HepG2 (cell line): Measurements from ENCODE around the gene SCAANT1. TPM values are rescaled to one million over a fixed set of nuclear protein-coding genes. Genes with fewer than 3 reads are reported as not detected.

Experiments used
- ATAC-seq: fragments of 200-7000 bp; cut with Tn5 transposase; 3 replicates; pipeline ENCODE4 v1.9.1; 2020; ENCODE audit warnings: mild to moderate bottlenecking, moderate library complexity
- BruUV-seq: library from RNA; stranded (reverse); fragments of 400-500 nt; replicated peaks from 2 replicates; lab custom pipeline; 2021; lab: Mats Ljungman, UMichigan
- CTCF ChIA-PET: fragments of 300-600 bp; formaldehyde crosslinking; extraction: SDS; loops from one replicate; lab custom pipeline; 2021; ENCODE audit warnings: low total read pairs, inconsistent platforms, low intra/inter-chr PET ratio; lab: Yijun Ruan, JAX
- POLR2A ChIA-PET: fragments of 350-600 bp; sonication (Branson Sonifier 250); formaldehyde crosslinking; loops from one replicate; lab custom pipeline; 2020; ENCODE audit warnings: antibody characterized with exemption, inconsistent platforms; lab: Yijun Ruan, JAX
- DNase-seq: peaks from one replicate; pipeline ENCODE4 v3.0.0-alpha.2; 2015; ENCODE audit warnings: low spot score
- FAIRE-seq: peaks from 3 replicates; lab custom pipeline; 2011; peaks lifted over from hg19 to GRCh38; lab: Jason Lieb, UNC
- H2AFZ ChIP-seq: one replicate; pipeline ENCODE4 v1.6.1; 2011; ENCODE audit warnings: low read length, inconsistent platforms
- H3K27ac ChIP-seq: fragments of 300-600 bp; 3 replicates; pipeline ENCODE4 v1.8.0; 2011; ENCODE audit warnings: mixed run types, mild to moderate bottlenecking, mixed read lengths, low read length, inconsistent platforms; ENCODE audit not compliant: insufficient read depth; ENCODE audit errors: extremely low read length
- H3K27me3 ChIP-seq, 2 experiments: fragments of 200-600 bp in 1 of 2; 2 replicates in 1 of 2; 3 replicates in 1 of 2; pipeline versions ENCODE4 v1.6.0 to v1.8.0; 2011; ENCODE audit warnings: low read length in 2 of 2, mild to moderate bottlenecking in 2 of 2, moderate library complexity in 2 of 2, inconsistent platforms in 1 of 2; ENCODE audit not compliant: insufficient read depth in 2 of 2, control insufficient read depth in 1 of 2
- H3K36me3 ChIP-seq, 2 experiments: fragments of 200-600 bp in 1 of 2; replicated peaks in 1 of 2; 2 replicates in 1 of 2; 3 replicates in 1 of 2; pipeline versions ENCODE4 v1.5.1 to v1.8.0; 2011; ENCODE audit warnings: low read length in 2 of 2, inconsistent platforms in 1 of 2; ENCODE audit not compliant: insufficient read depth in 2 of 2, control insufficient read depth in 1 of 2
- H3K4me1 ChIP-seq: 2 replicates; pipeline ENCODE4 v1.5.1; 2012; ENCODE audit warnings: low read length, inconsistent platforms; ENCODE audit not compliant: insufficient read depth
- H3K4me2 ChIP-seq: 2 replicates; pipeline ENCODE4 v1.6.0; 2011; ENCODE audit warnings: low read depth, low read length, inconsistent platforms
- H3K4me3 ChIP-seq, 3 experiments: fragments of 200-600 bp in 1 of 3; sonication (generic), shearing (Covaris generic) in 1 of 3; replicated peaks in 1 of 3; 2 replicates each; pipeline ENCODE4 v1.5.1; 2011 to 2016; ENCODE audit warnings: low read length in 3 of 3, inconsistent platforms in 2 of 3, low read depth in 2 of 3, mild to moderate bottlenecking in 2 of 3, control low read depth in 1 of 3, mixed read lengths in 1 of 3; ENCODE audit not compliant: insufficient read depth in 1 of 3
- H3K79me2 ChIP-seq: one replicate; pipeline ENCODE4 v1.6.1; 2011; ENCODE audit warnings: low read length, inconsistent platforms; ENCODE audit not compliant: insufficient read depth
- H3K9ac ChIP-seq: 2 replicates; pipeline ENCODE4 v1.6.0; 2011; ENCODE audit warnings: mild to moderate bottlenecking, low read depth, low read length, inconsistent platforms; ENCODE audit not compliant: insufficient read depth
- H3K9me3 ChIP-seq: 2 replicates; pipeline ENCODE4 v1.5.1; 2012; ENCODE audit warnings: mild to moderate bottlenecking, low read length
- H4K20me1 ChIP-seq: 2 replicates; pipeline ENCODE4 v1.6.0; 2011; ENCODE audit warnings: inconsistent platforms, mild to moderate bottlenecking, low read length, moderate library complexity; ENCODE audit not compliant: insufficient read depth
- AHR ChIP-seq: IDR thresholded peaks from 2 replicates; pipeline ENCODE4 v1.6.1; 2018; ENCODE audit warnings: missing genetic modification reagents, missing compliant biosample characterization
- CC2D1A ChIP-seq: sonication (generic); formaldehyde crosslinking; IDR thresholded peaks from 2 replicates; pipeline ENCODE4 v1.8.1; 2023; ENCODE audit warnings: mild to moderate bottlenecking, missing genetic modification reagents
- FOXK2 ChIP-seq: fragments of 450-650 bp; IDR thresholded peaks from 2 replicates; pipeline ENCODE4 v1.6.1; 2016
- GATA4 ChIP-seq: sonication (generic); IDR thresholded peaks from 2 replicates; pipeline ENCODE4 v1.6.1; 2016; ENCODE audit warnings: antibody characterized with exemption, low read depth, borderline replicate concordance
- PHF8 ChIP-seq: sonication (generic); formaldehyde crosslinking; IDR thresholded peaks from 2 replicates; pipeline ENCODE4 v1.5.0; 2020; ENCODE audit warnings: missing genetic modification reagents
- SMARCE1 ChIP-seq: fragments of 450-650 bp; IDR thresholded peaks from 2 replicates; pipeline ENCODE4 v1.6.1; 2017; ENCODE audit warnings: borderline replicate concordance
- SMC3 ChIP-seq: IDR thresholded peaks from 2 replicates; pipeline ENCODE4 v1.6.1; 2011; ENCODE audit warnings: low read length, improper control_type of control experiment
- ZFP36 ChIP-seq: fragments of 150-350 bp; IDR thresholded peaks from 2 replicates; pipeline ENCODE4 v1.6.1; 2018; ENCODE audit warnings: borderline replicate concordance, low read length, low read depth; ENCODE audit not compliant: partially characterized antibody
- ZNF263 ChIP-seq: sonication (generic); formaldehyde crosslinking; IDR thresholded peaks from 2 replicates; pipeline ENCODE4 v1.4.0; 2020; ENCODE audit warnings: missing genetic modification reagents
- ZNF264 ChIP-seq: sonication (generic); formaldehyde crosslinking; IDR thresholded peaks from 2 replicates; pipeline ENCODE4 v1.4.0; 2020; ENCODE audit warnings: missing genetic modification reagents
- ZNF30 ChIP-seq: sonication (generic); formaldehyde crosslinking; IDR thresholded peaks from 2 replicates; pipeline ENCODE4 v1.5.0; 2020; ENCODE audit warnings: mild to moderate bottlenecking, missing genetic modification reagents
- ZNF484 ChIP-seq: sonication (generic); formaldehyde crosslinking; IDR thresholded peaks from 2 replicates; pipeline ENCODE4 v1.5.1; 2020; ENCODE audit warnings: mild to moderate bottlenecking, low read depth, missing genetic modification reagents, borderline replicate concordance
- ZNF577 ChIP-seq: sonication (generic); formaldehyde crosslinking; IDR thresholded peaks from 2 replicates; pipeline ENCODE4 v1.4.0; 2020; ENCODE audit warnings: mild to moderate bottlenecking, low read depth, missing genetic modification reagents, borderline replicate concordance
- WGBS: methylation state at CpG from one replicate; pipeline ENCODE4 v1.1.6; 2017; ENCODE audit warnings: low lambda C conversion rate; 5-methylcytosine and 5-hydroxymethylcytosine counted together
- in situ Hi-C: cut with HindIII; loops from 2 replicates; pipeline ENCODE4 v1.10.0; 2017; ENCODE audit warnings: low pct_unique_long_range_greater_than_20kb; ENCODE audit not compliant: extremely low pct_ligation_motif_present
- intact Hi-C: fragments of 100-400 bp; cut with micrococcal nuclease; formaldehyde crosslinking; loops from one replicate; pipeline ENCODE4 v1.10.0; 2022; ENCODE audit not compliant: unreplicated experiment
- polyA plus RNA-seq, 8 experiments: library from polyadenylated mRNA; depleted of rRNA in 3 of 8; stranded (reverse) in 7 of 8; unstranded in 1 of 8; fragments of >200 nt; fragmentation: Illumina TruSeq in 4 of 8; extraction: Trizol in 4 of 8; gene quantifications; 2 replicates each; pipeline versions ENCODE4 v1.2.1 to v1.2.3, GENCODE V29; 2011 to 2016; ENCODE audit warnings: low read depth in 4 of 8, missing spikeins in 1 of 8, mixed read lengths in 1 of 8; ENCODE audit not compliant: insufficient read depth in 1 of 8
- total RNA-seq, 5 experiments: library from RNA; depleted of rRNA; stranded (reverse); fragments of >200 nt; fragmentation: Illumina TruSeq; extraction: Trizol; gene quantifications; 2 replicates each; pipeline ENCODE4 v1.2.3, GENCODE V29; 2016; ENCODE audit warnings: low read depth in 1 of 5
- TF ChIP-seq, protein P1 (sequence below): sonication (generic); formaldehyde crosslinking; IDR thresholded peaks from 2 replicates; pipeline ENCODE4 v1.4.0; 2020; ENCODE audit warnings: mild to moderate bottlenecking, missing genetic modification reagents
- TF ChIP-seq, protein P2 (sequence below): sonication (generic); formaldehyde crosslinking; conservative IDR thresholded peaks from 2 replicates; pipeline ENCODE4 v1.4.0; 2020; ENCODE audit warnings: missing genetic modification reagents
- TF ChIP-seq, protein P3 (sequence below): sonication (generic); formaldehyde crosslinking; IDR thresholded peaks from 2 replicates; pipeline ENCODE4 v1.5.0; 2020; ENCODE audit warnings: mild to moderate bottlenecking, low read depth, missing genetic modification reagents, borderline replicate concordance
- TF ChIP-seq, protein P4 (sequence below): sonication (generic); formaldehyde crosslinking; IDR thresholded peaks from 2 replicates; pipeline ENCODE4 v1.8.1; 2023; ENCODE audit warnings: mild to moderate bottlenecking, moderate library complexity, missing genetic modification reagents
- TF ChIP-seq, protein P5 (sequence below): sonication (generic); formaldehyde crosslinking; IDR thresholded peaks from 2 replicates; pipeline ENCODE4 v1.4.0; 2020; ENCODE audit warnings: missing genetic modification reagents

SCAANT1 gene
- total and polyA plus RNA-seq, 2 of the 13 experiments (the other 11 are each of a cell fraction or from before 2014, with no cell fraction given) = not detected

DNA sequence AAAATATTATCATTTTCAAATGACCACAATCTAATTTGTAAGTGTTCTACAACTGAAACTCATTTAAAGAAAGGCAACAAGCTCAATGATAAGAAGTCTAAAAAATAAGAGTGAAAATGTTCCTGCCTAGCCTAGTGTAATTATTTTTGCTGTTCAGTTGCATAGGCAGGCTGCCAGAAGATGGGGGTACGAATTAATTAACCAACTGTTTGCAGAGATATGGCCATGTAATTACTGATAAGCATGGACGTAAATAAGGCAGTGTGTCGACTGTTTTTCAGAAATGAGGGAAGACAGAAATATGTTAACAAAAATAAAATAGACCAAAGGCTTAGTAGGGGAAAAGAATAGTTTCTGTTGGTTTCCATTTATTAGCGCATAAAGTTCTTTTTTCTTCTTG lies 24.7 kb upstream of the SCAANT1 start:
- Histone ChIP-seq H4K20me1 (peaks cover 24% of the 10 kb centered on the region), H3K4me1 (peaks cover 36% of the 10 kb centered on the region), H2AFZ (no peak overlapping the region), H3K27ac (no peak overlapping the region), H3K9me3 (no peaks in the 10 kb centered on the region)
- no TSS peak for BruUV-seq
- TF ChIP-seq SMARCE1 (no peak), ZFP36 (no peak), PHF8 (CRISPR knock-in tag) (no peak), SMC3 (no peak), ZNF577 (CRISPR knock-in tag) (no peak), ZNF264 (CRISPR knock-in tag) (no peak), ZNF263 (CRISPR knock-in tag) (no peak), ZNF30 (CRISPR knock-in tag) (no peak), GATA4 (no peak), CC2D1A (CRISPR knock-in tag) (no peak), FOXK2 (no peak), AHR (CRISPR knock-in tag) (no peak), ZNF484 (no peak)
- TF ChIP-seq, protein P1, sequence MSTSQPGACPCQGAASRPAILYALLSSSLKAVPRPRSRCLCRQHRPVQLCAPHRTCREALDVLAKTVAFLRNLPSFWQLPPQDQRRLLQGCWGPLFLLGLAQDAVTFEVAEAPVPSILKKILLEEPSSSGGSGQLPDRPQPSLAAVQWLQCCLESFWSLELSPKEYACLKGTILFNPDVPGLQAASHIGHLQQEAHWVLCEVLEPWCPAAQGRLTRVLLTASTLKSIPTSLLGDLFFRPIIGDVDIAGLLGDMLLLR (CRISPR knock-in tag) = no peak
- TF ChIP-seq, protein P2, sequence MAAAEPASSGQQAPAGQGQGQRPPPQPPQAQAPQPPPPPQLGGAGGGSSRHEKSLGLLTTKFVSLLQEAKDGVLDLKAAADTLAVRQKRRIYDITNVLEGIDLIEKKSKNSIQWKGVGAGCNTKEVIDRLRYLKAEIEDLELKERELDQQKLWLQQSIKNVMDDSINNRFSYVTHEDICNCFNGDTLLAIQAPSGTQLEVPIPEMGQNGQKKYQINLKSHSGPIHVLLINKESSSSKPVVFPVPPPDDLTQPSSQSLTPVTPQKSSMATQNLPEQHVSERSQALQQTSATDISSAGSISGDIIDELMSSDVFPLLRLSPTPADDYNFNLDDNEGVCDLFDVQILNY (CRISPR knock-in tag) = no peak
- TF ChIP-seq, protein P3, sequence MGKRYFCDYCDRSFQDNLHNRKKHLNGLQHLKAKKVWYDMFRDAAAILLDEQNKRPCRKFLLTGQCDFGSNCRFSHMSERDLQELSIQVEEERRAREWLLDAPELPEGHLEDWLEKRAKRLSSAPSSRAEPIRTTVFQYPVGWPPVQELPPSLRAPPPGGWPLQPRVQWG = no peak
- TF ChIP-seq, protein P4, sequence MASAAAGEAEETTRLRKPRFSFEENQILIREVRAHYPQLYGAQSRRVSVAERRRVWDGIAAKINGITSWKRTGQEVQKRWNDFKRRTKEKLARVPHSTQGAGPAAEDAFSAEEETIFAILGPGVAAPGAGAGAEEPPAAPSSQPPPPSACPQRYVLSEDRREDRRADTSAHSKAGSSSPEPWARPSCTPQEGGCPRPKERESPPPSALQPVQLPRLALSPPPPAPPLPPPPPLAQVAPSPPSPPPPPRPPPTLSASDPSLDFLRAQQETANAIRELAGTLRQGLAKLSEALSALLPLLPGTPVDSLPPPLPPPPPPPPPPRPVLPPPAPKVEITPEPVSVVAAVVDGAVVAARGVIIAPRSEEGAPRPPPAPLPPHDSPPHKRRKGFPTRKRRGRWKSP (CRISPR knock-in tag) = no peak
- TF ChIP-seq, protein P5, sequence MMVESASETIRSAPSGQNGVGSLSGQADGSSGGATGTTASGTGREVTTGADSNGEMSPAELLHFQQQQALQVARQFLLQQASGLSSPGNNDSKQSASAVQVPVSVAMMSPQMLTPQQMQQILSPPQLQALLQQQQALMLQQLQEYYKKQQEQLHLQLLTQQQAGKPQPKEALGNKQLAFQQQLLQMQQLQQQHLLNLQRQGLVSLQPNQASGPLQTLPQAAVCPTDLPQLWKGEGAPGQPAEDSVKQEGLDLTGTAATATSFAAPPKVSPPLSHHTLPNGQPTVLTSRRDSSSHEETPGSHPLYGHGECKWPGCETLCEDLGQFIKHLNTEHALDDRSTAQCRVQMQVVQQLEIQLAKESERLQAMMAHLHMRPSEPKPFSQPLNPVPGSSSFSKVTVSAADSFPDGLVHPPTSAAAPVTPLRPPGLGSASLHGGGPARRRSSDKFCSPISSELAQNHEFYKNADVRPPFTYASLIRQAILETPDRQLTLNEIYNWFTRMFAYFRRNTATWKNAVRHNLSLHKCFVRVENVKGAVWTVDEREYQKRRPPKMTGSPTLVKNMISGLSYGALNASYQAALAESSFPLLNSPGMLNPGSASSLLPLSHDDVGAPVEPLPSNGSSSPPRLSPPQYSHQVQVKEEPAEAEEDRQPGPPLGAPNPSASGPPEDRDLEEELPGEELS (CRISPR knock-in tag) = no peak
- TF ChIP-seq, all 625 proteins: peak for 0
- ATAC-seq (no peak), FAIRE-seq (no peak), DNase-seq (no peak)
- CTCF ChIA-PET = no interaction called here
- Histone ChIP-seq H3K4me2 (no peak overlapping the region), H3K36me3 (peaks cover 0 to 10% of the 10 kb centered on the region in 2 experiments; a peak in 2 of 5 replicates), H3K79me2 (peaks cover 49% of the 10 kb centered on the region), H3K9ac (no peak overlapping the region), H3K4me3 (no peak overlapping the region), H3K27me3 (no peaks in the 10 kb centered on the region)
- POLR2A ChIA-PET = interaction anchor here (1.4 kb wide), 1 partner anchor 25 kb away, joined by 4 read pairs; the partner anchor contains the start of gene SCAANT1
- intact Hi-C loops (no loop called here), in situ Hi-C loops (no loop called here)
- 96% methylated on average over 4 of the region's 4 CpGs for WGBS
